H9 (cell line): ENCODE data around the gene MPC1. TPM values are rescaled to one million over a fixed set of nuclear protein-coding genes. Genes with fewer than 3 reads are reported as not detected.
A peak's percentile ranks its signal among the peaks of the same experiment; 100 is the strongest.

Source experiments
- DNase-seq: peaks from one replicate; pipeline ENCODE4 v3.0.0-alpha.2; 2017
- H2AFZ ChIP-seq: one replicate; pipeline ENCODE4 v1.6.1; 2013; ENCODE audit warnings: mild to moderate bottlenecking, low read length, control low read depth, moderate library complexity
- H2AK5ac ChIP-seq: 2 replicates; pipeline ENCODE4 v1.6.1; 2013; ENCODE audit warnings: low read length, control low read depth, mixed read lengths; ENCODE audit not compliant: insufficient read length
- H2BK120ac ChIP-seq: one replicate; pipeline ENCODE4 v1.6.1; 2013; ENCODE audit warnings: low read depth, mild to moderate bottlenecking, low read length, control low read depth, inconsistent platforms; ENCODE audit not compliant: poor library complexity, severe bottlenecking
- H2BK12ac ChIP-seq: 2 replicates; pipeline ENCODE4 v1.6.1; 2013; ENCODE audit warnings: low read length, control low read depth, mixed read lengths, low read depth; ENCODE audit not compliant: insufficient read length
- H2BK15ac ChIP-seq: 2 replicates; pipeline ENCODE4 v1.6.1; 2013; ENCODE audit warnings: low read depth, low read length, control low read depth
- H2BK20ac ChIP-seq: one replicate; pipeline ENCODE4 v1.6.1; 2013; ENCODE audit warnings: low read depth, mild to moderate bottlenecking, low read length, control low read depth, inconsistent platforms; ENCODE audit not compliant: poor library complexity, severe bottlenecking
- H2BK5ac ChIP-seq: 2 replicates; pipeline ENCODE4 v1.6.1; 2013; ENCODE audit warnings: low read length, control low read depth, mixed read lengths; ENCODE audit not compliant: insufficient read length
- H3K14ac ChIP-seq: 2 replicates; pipeline ENCODE4 v1.6.1; 2013; ENCODE audit warnings: low read length, control low read depth; ENCODE audit not compliant: insufficient read depth
- H3K18ac ChIP-seq: 2 replicates; pipeline ENCODE4 v1.6.1; 2013; ENCODE audit warnings: low read depth, mild to moderate bottlenecking, mixed read lengths, low read length, control low read depth; ENCODE audit not compliant: insufficient read length
- H3K23ac ChIP-seq: 2 replicates; pipeline ENCODE4 v1.6.1; 2013; ENCODE audit warnings: low read length, control low read depth, mixed read lengths, low read depth; ENCODE audit not compliant: insufficient read length
- H3K23me2 ChIP-seq: 2 replicates; pipeline ENCODE4 v1.6.1; 2013; ENCODE audit warnings: low read depth, mild to moderate bottlenecking, mixed read lengths, low read length, control low read depth; ENCODE audit not compliant: insufficient read length, poor library complexity, severe bottlenecking
- H3K27ac ChIP-seq: 2 replicates; pipeline ENCODE4 v1.5.1; 2013; ENCODE audit warnings: low read length, control low read depth, mixed read lengths, low read depth; ENCODE audit not compliant: insufficient read length
- H3K27me3 ChIP-seq: 2 replicates; pipeline ENCODE4 v1.6.1; 2013; ENCODE audit warnings: low read length, control low read depth, inconsistent platforms; ENCODE audit not compliant: insufficient read depth
- H3K4ac ChIP-seq: 2 replicates; pipeline ENCODE4 v1.6.1; 2013; ENCODE audit warnings: low read depth, mild to moderate bottlenecking, control low read depth, inconsistent platforms, low read length, moderate library complexity
- H3K4me1 ChIP-seq: 2 replicates; pipeline ENCODE4 v1.6.1; 2013; ENCODE audit warnings: low read length, control low read depth, inconsistent platforms; ENCODE audit not compliant: insufficient read depth
- H3K4me2 ChIP-seq: 2 replicates; pipeline ENCODE4 v1.6.1; 2013; ENCODE audit warnings: low read length, control low read depth, mixed read lengths; ENCODE audit not compliant: insufficient read length, insufficient read depth
- H3K56ac ChIP-seq: 2 replicates; pipeline ENCODE4 v1.6.1; 2013; ENCODE audit warnings: low read depth, mild to moderate bottlenecking, mixed read lengths, low read length, control low read depth; ENCODE audit not compliant: insufficient read length
- H3K79me1 ChIP-seq: 2 replicates; pipeline ENCODE4 v1.6.1; 2013; ENCODE audit warnings: low read depth, mild to moderate bottlenecking, moderate library complexity, low read length, control low read depth, inconsistent platforms; ENCODE audit not compliant: insufficient read depth, poor library complexity, severe bottlenecking
- H3K79me2 ChIP-seq: 2 replicates; pipeline ENCODE4 v1.6.1; 2013; ENCODE audit warnings: low read length, control low read depth, inconsistent platforms; ENCODE audit not compliant: insufficient read depth
- H3K9ac ChIP-seq: 2 replicates; pipeline ENCODE4 v1.6.1; 2013; ENCODE audit warnings: low read length, control low read depth, mixed read lengths; ENCODE audit not compliant: insufficient read length; ENCODE audit errors: extremely low read depth
- H3K9me3 ChIP-seq: one replicate; pipeline ENCODE4 v1.6.1; 2013; ENCODE audit warnings: low read depth, low read length, inconsistent platforms; ENCODE audit not compliant: control insufficient read depth
- H3T11ph ChIP-seq: one replicate; pipeline ENCODE4 v1.6.1; 2013; ENCODE audit warnings: mild to moderate bottlenecking, low read length, control low read depth, inconsistent platforms
- H4K20me1 ChIP-seq: one replicate; pipeline ENCODE4 v1.6.1; 2013; ENCODE audit not compliant: control insufficient read depth, insufficient read length, insufficient read depth
- H4K5ac ChIP-seq: 2 replicates; pipeline ENCODE4 v1.6.1; 2013; ENCODE audit warnings: low read depth, mild to moderate bottlenecking, mixed read lengths, low read length, control low read depth; ENCODE audit not compliant: insufficient read length
- H4K8ac ChIP-seq: replicated peaks from 2 replicates; pipeline ENCODE4 v1.6.1; 2013; ENCODE audit warnings: low read length, control low read depth, mixed read lengths, low read depth; ENCODE audit not compliant: insufficient read length
- H4K91ac ChIP-seq: 2 replicates; pipeline ENCODE4 v1.6.1; 2013; ENCODE audit warnings: low read depth, mild to moderate bottlenecking, moderate library complexity, mixed read lengths, low read length, control low read depth; ENCODE audit not compliant: insufficient read length
- H3K27ac Mint-ChIP-seq, 3 experiments: 2 replicates in 2 of 3; 3 replicates in 1 of 3; pipeline ENCODE4 v1.8.0; 2020 to 2021; ENCODE audit warnings: mixed read lengths in 3 of 3, mild to moderate bottlenecking in 1 of 3, moderate library complexity in 1 of 3
- H3K27me3 Mint-ChIP-seq: 2 replicates; pipeline ENCODE4 v1.8.0; 2021; ENCODE audit warnings: low read depth, mild to moderate bottlenecking, moderate library complexity, mixed read lengths
- H3K36me3 Mint-ChIP-seq, 3 experiments: 2 replicates in 2 of 3; 3 replicates in 1 of 3; pipeline ENCODE4 v1.8.0; 2020 to 2021; ENCODE audit warnings: low read depth in 3 of 3, mixed read lengths in 3 of 3; ENCODE audit not compliant: insufficient read depth in 1 of 3
- H3K4me1 Mint-ChIP-seq, 2 experiments: 2 replicates each; pipeline ENCODE4 v1.8.0; 2020; ENCODE audit warnings: mixed read lengths in 2 of 2
- H3K4me3 Mint-ChIP-seq, 2 experiments: 2 replicates in 1 of 2; 3 replicates in 1 of 2; pipeline ENCODE4 v1.8.0; 2020 to 2021; ENCODE audit warnings: mild to moderate bottlenecking in 2 of 2, mixed read lengths in 2 of 2, moderate library complexity in 1 of 2
- H3K9me3 Mint-ChIP-seq, 2 experiments: 2 replicates in 1 of 2; 3 replicates in 1 of 2; pipeline ENCODE4 v1.8.0; 2020; ENCODE audit warnings: mild to moderate bottlenecking in 2 of 2, mixed read lengths in 2 of 2, moderate library complexity in 1 of 2
- CTCF ChIP-seq: fragments of 200-600 bp; sonication (generic); conservative IDR thresholded peaks from 3 replicates; pipeline ENCODE4 v1.8.0; 2021; ENCODE audit warnings: antibody characterized with exemption, mild to moderate bottlenecking
- WGBS: extraction: QIAGEN DNeasy Blood & Tissue Kit; methylation state at CpG from one replicate; pipeline ENCODE4 v1.1.7; 2013; ENCODE audit warnings: missing lambda C conversion rate, low lambda C conversion rate, mixed read lengths; ENCODE audit not compliant: insufficient read length; ENCODE audit errors: extremely low coverage; 5-methylcytosine and 5-hydroxymethylcytosine counted together
- total RNA-seq: library from RNA; stranded (reverse); gene quantifications from 2 replicates; pipeline ENCODE4 v1.2.1, GENCODE V29; 2021

Gene MPC1
- total RNA-seq, 1 experiment from 2014 or later: 10.0 TPM

GRCh38 chr6:166353507-166353906 lies 29.2 kb downstream of the MPC1 start:
- Histone ChIP-seq H3K9ac (no peak overlapping the region), H3K27ac (no peak overlapping the region), H2BK20ac (no peak overlapping the region), H4K5ac (no peak overlapping the region), H4K20me1 (no peaks in the 10 kb centered on the region), H3K79me2 (no peaks in the 10 kb centered on the region), H2AFZ (no peak overlapping the region), H4K8ac (no peak overlapping the region), H3K14ac (no peak overlapping the region), H2BK12ac (no peak overlapping the region), H3K56ac (no peak overlapping the region), H2AK5ac (no peak overlapping the region), H4K91ac (no peak overlapping the region), H2BK5ac (no peak overlapping the region), H2BK120ac (no peak overlapping the region), H3K4me2 (no peak overlapping the region), H3K23me2 (no peaks in the 10 kb centered on the region), H3K27me3 (no peaks in the 10 kb centered on the region), H3K9me3 (no peaks in the 10 kb centered on the region), H3K23ac (no peak overlapping the region), H3K18ac (no peak overlapping the region), H2BK15ac (no peak overlapping the region), H3T11ph (no peak overlapping the region), H3K79me1 (no peaks in the 10 kb centered on the region), H3K4me1 (no peaks in the 10 kb centered on the region; the same call in 1 of the 2 replicates), H3K4ac (no peak overlapping the region)
- peak overlapping the region in 1 of 3 experiments; percentile 12; a peak in 1 of 7 replicates for H3K27ac Mint-ChIP-seq
- no peaks in the 10 kb centered on the region; the same call in 1 of the 2 replicates for H3K27me3 Mint-ChIP-seq
- no peak for DNase-seq
- no CpG with 5 or more reads among the region's 1 CpG for WGBS
- peaks cover 0 to 1% (median 0%) of the 10 kb centered on the region in 3 experiments; a peak in 2 of 7 replicates for H3K36me3 Mint-ChIP-seq
- H3K4me1 Mint-ChIP-seq: peaks cover 7 to 8% of the 10 kb centered on the region in 2 experiments
- H3K4me3 Mint-ChIP-seq: peak overlapping the region in 1 of 2 experiments; percentile 39; a peak in 1 of 5 replicates
- no peak for TF ChIP-seq CTCF
- H3K9me3 Mint-ChIP-seq: peaks cover 8 to 11% of the 10 kb centered on the region in 2 experiments; a peak in 4 of 5 replicates
